CD4-positive, alpha-beta T cell treated with Interleukin-15 for 4 hours (primary cell): ENCODE results near the gene RBM25.

ENCODE experiments used
- DNase-seq: peaks from one replicate; pipeline ENCODE4 v3.0.0-alpha.2; 2020; ENCODE audit warnings: low spot score

The RBM25 gene

GRCh38 chr14:73102806-73103497 is 44.6 kb downstream of the RBM25 start:
- no peak for DNase-seq

GRCh38 chr14:73105050-73105449 is 46.7 kb downstream of the RBM25 start:
- no peak for DNase-seq

GRCh38 chr14:73105727-73106126 is 47.4 kb downstream of the RBM25 start:
- no peak for DNase-seq

- DNase-seq: no peak
Observed at GRCh38 chr14:73116079-73116665, 57.8 kb downstream of the RBM25 start.

GRCh38 chr14:73124180-73124894 is 66.0 kb downstream of the RBM25 start:
- DNase-seq: no peak

GRCh38 chr14:73125169-73125588 is 66.8 kb downstream of the RBM25 start:
- DNase-seq: no peak

GRCh38 chr14:73125746-73126145 is 67.4 kb downstream of the RBM25 start:
- DNase-seq: no peak

GRCh38 chr14:73133795-73134194 is 75.5 kb downstream of the RBM25 start:
- DNase-seq: no peak

- no peak for DNase-seq
Observed at GRCh38 chr14:73136085-73136386, 77.7 kb downstream of the RBM25 start.

- peak; percentile 97 for DNase-seq
Observed at GRCh38 chr14:73136387-73137225, 78.3 kb downstream of the RBM25 start, which contains the start of gene PSEN1. PSEN1 (plus strand) TSS chr14:73136507; CDS start chr14:73148020, 11,513 bp downstream.

- DNase-seq: no peak
Observed at GRCh38 chr14:73140811-73141323, 82.5 kb downstream of the RBM25 start.

GRCh38 chr14:73142216-73142615 is 83.9 kb downstream of the RBM25 start:
- no peak for DNase-seq

- no peak for DNase-seq
Observed at GRCh38 chr14:73143003-73143402, 84.7 kb downstream of the RBM25 start.

GRCh38 chr14:73143617-73144016 is 85.3 kb downstream of the RBM25 start:
- no peak for DNase-seq

- DNase-seq: no peak
Observed at GRCh38 chr14:73145371-73145770, 87.0 kb downstream of the RBM25 start.

GRCh38 chr14:73146111-73146510 is 87.8 kb downstream of the RBM25 start:
- no peak for DNase-seq

- no peak for DNase-seq
Observed at GRCh38 chr14:73149753-73150152, 91.4 kb downstream of the RBM25 start.

GRCh38 chr14:73153272-73153671 is 94.9 kb downstream of the RBM25 start:
- no peak for DNase-seq

- no peak for DNase-seq
Observed at GRCh38 chr14:73162251-73162650, 103.9 kb downstream of the RBM25 start.

- no peak for DNase-seq
Observed at GRCh38 chr14:73166399-73166798, 108.1 kb downstream of the RBM25 start.

GRCh38 chr14:73167727-73168126 is 109.4 kb downstream of the RBM25 start:
- no peak for DNase-seq

- no peak for DNase-seq
Observed at GRCh38 chr14:73168274-73168673, 109.9 kb downstream of the RBM25 start.
